ENCODE measurements around the gene SUPT5H. TPM values are rescaled to one million over a fixed set of nuclear protein-coding genes. Genes with fewer than 3 reads are reported as not detected.

SUPT5H gene
- total RNA-seq, 1 donor from 2014 or later = 106 TPM

DNA sequence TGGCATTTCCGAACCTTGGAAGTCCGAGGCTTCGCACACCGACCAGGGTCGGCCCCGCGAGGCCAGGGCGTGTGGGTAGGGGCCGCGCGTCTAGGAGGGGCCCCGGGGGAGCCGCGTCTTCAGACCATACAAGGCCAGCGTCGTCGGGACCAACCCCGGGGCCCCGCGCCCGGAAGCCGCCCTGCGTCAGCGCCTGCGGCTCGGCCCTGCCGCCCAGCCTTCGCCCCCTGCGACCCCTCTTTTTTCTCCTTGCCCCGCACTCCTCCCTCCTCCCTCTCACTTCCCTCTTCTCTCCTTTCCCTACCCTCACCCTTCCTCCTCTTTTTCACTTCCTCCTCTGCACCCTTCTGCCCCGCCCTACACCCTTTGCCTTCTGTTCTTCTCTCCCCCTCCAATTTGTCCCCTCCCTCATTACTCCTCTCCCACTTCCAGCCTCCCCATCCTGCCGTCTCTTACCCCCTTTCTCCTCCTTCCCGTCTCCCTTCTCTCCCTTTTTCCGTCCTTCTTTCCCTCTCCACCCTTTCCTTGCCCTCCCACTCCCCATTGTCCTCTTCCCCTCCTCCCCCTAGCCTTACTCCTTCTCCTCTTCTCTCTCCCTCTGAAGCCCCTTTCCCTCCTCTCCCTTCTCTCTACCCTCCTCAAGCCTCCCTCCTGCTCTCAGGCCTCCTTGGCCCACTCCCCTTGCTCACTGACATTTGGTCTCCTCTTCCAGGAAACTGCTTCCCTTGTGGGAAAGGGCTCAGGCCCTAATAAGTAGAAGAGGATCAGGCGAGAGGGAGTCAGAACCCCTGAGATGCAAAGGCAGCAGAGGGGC is 35.2 kb upstream of the SUPT5H start:
- Mint-ChIP-seq H3K27me3 (ENCODE audit: low read depth) (no peaks in the 10 kb centered on the region), H3K9me3 (ENCODE audit: low read depth) (no peaks in the 10 kb centered on the region), H3K36me3 (ENCODE audit: low read depth) (peaks cover 21% of the 10 kb centered on the region), H3K4me1 (ENCODE audit: low read depth) (peaks cover 55% of the 10 kb centered on the region), H3K27ac (ENCODE audit: unreplicated experiment) (peak overlapping the region; percentile 93), H3K4me3 (ENCODE audit: unreplicated experiment) (peak overlapping the region; percentile 77)
- DNase-seq (ENCODE audit: low spot score) = no peak
- TF ChIP-seq, protein P1, sequence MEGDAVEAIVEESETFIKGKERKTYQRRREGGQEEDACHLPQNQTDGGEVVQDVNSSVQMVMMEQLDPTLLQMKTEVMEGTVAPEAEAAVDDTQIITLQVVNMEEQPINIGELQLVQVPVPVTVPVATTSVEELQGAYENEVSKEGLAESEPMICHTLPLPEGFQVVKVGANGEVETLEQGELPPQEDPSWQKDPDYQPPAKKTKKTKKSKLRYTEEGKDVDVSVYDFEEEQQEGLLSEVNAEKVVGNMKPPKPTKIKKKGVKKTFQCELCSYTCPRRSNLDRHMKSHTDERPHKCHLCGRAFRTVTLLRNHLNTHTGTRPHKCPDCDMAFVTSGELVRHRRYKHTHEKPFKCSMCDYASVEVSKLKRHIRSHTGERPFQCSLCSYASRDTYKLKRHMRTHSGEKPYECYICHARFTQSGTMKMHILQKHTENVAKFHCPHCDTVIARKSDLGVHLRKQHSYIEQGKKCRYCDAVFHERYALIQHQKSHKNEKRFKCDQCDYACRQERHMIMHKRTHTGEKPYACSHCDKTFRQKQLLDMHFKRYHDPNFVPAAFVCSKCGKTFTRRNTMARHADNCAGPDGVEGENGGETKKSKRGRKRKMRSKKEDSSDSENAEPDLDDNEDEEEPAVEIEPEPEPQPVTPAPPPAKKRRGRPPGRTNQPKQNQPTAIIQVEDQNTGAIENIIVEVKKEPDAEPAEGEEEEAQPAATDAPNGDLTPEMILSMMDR (IDR thresholded peaks at IDR 0.05) = no peak

DNA sequence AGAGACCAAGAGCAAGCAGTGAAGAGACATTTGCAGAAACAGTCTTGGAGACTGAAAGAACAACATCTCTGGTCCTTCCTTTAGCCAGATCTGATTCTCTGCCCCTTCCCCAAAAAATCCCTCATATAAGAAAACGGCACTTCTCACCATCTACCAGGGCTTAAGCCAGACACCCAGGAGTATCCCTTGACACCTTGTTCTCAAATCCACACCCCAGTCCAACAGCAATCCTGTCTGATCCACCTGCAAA is 34.6 kb upstream of the SUPT5H start:
- H3K27me3 Mint-ChIP-seq (ENCODE audit: low read depth) = no peaks in the 10 kb centered on the region
- no peaks in the 10 kb centered on the region for H3K9me3 Mint-ChIP-seq (ENCODE audit: low read depth)
- peak overlapping the region; percentile 77 for H3K4me3 Mint-ChIP-seq (ENCODE audit: unreplicated experiment)
- peaks cover 58% of the 10 kb centered on the region for H3K4me1 Mint-ChIP-seq (ENCODE audit: low read depth)
- H3K27ac Mint-ChIP-seq (ENCODE audit: unreplicated experiment) = peak overlapping the region; percentile 93
- TF ChIP-seq, protein P1 (IDR thresholded peaks at IDR 0.05) = no peak
- H3K36me3 Mint-ChIP-seq (ENCODE audit: low read depth) = peaks cover 22% of the 10 kb centered on the region
- DNase-seq (ENCODE audit: low spot score) = no peak

DNA sequence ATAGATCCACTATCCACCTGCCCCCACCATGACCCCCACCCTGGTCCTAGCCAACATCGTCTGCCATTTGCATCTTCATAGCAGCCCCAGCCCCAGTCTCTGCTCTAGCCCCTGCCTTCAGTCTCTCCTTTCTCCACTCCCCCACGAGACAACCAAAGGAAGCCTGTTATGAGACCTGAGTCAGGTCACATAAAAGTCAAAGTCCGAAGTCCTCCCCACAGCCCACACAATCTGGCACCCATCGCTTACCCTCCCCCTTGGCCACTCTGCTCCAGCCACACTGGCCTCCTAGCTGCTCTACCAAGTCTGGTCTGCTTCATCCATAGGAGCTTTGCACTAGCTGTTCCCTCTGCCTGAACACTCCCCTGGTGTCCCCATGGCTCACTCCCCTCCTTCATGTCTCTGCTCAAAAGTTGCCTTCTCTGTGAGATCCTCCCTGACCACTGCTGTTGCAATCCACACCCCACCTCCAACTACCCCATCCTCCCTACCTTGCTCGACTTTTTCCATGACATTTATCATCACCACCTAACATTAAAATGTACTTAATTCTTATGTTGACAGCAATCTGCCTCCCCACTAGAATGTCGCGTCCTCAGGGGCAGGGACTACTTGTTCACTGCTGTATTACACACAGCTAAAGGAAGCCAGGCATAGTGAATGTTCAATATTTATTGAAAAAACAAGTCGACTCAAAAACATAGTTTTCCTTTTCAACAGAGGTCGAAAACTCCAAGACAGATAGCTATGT is 34.1 kb upstream of the SUPT5H start:
- H3K27ac Mint-ChIP-seq (ENCODE audit: unreplicated experiment) = peak overlapping the region; percentile 93
- peaks cover 22% of the 10 kb centered on the region for H3K36me3 Mint-ChIP-seq (ENCODE audit: low read depth)
- peaks cover 58% of the 10 kb centered on the region for H3K4me1 Mint-ChIP-seq (ENCODE audit: low read depth)
- no peak for DNase-seq (ENCODE audit: low spot score)
- H3K27me3 Mint-ChIP-seq (ENCODE audit: low read depth) = no peaks in the 10 kb centered on the region
- no peaks in the 10 kb centered on the region for H3K9me3 Mint-ChIP-seq (ENCODE audit: low read depth)
- TF ChIP-seq, protein P1 (IDR thresholded peaks at IDR 0.05) = no peak
- peak overlapping the region; percentile 77 for H3K4me3 Mint-ChIP-seq (ENCODE audit: unreplicated experiment)

DNA sequence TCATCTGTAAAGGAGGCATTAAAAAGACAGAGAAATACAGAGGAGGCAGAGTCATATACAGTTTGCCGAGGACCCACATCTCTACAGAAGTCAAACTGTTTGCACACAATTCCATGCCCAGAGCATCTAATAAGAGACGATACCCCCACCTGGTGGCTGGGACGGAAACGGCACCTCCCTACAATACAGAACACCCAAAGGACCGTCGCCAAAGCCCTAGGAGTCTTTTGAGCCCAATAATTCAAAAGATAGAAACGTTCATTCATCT is 33.6 kb upstream of the SUPT5H start:
- H3K27ac Mint-ChIP-seq (ENCODE audit: unreplicated experiment) = peak overlapping the region; percentile 93
- no peak for DNase-seq (ENCODE audit: low spot score)
- peak overlapping the region; percentile 97 for H3K4me3 Mint-ChIP-seq (ENCODE audit: unreplicated experiment)
- H3K9me3 Mint-ChIP-seq (ENCODE audit: low read depth) = no peaks in the 10 kb centered on the region
- H3K36me3 Mint-ChIP-seq (ENCODE audit: low read depth) = peaks cover 22% of the 10 kb centered on the region
- TF ChIP-seq, protein P1 (IDR thresholded peaks at IDR 0.05) = peak; percentile 96
- peaks cover 61% of the 10 kb centered on the region for H3K4me1 Mint-ChIP-seq (ENCODE audit: low read depth)
- no peaks in the 10 kb centered on the region for H3K27me3 Mint-ChIP-seq (ENCODE audit: low read depth)

DNA sequence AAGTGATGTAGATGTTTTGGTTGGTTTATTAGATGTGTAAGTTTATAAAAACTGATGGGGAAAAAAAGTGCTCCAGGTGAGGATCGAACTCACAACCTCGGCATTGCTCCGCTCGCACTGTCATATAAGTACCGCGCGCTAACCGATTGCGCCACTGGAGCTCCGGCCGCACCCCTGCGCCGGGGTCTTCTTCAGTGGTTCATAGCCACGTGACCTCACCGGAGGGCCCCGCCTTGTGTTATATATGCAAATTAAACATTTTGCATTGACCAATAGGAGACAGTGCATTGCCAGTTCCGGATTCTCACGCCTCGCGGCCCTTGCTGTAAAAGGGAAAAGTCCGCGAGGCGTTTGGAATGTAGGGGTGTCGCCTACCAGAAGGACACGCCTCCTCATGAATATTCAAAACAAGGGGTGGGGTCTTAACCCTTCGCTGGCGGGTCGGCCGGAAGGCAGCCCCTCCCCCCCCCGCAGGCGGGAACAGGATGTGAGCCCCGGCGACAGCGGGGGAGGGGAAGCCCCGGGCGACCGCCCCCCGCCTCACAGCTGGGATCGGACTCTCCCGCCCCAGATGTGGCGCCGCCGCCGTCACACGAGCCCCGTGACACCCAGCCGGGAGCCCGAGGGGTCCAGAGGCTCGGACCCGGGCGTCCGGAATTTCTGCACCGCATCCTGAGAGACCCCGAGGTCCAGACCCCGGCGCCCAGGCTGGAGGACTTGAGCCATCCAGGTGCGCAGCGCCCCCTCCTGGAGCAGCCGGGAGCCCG is 33.1 kb upstream of the SUPT5H start, which contains the start of gene PLEKHG2:
Gene PLEKHG2, plus strand, starts transcription at position 570 of the 767 bp plus-strand sequence. CDS start 1,418 bp downstream, outside the sequence.
- no peaks in the 10 kb centered on the region for H3K9me3 Mint-ChIP-seq (ENCODE audit: low read depth)
- DNase-seq (ENCODE audit: low spot score) = no peak
- peak within 1 kb of the TSS; percentile 96 for H3K27ac Mint-ChIP-seq (ENCODE audit: unreplicated experiment)
- TF ChIP-seq, protein P1 (IDR thresholded peaks at IDR 0.05) = no peak
- H3K4me3 Mint-ChIP-seq (ENCODE audit: unreplicated experiment) = peak within 1 kb of the TSS; percentile 97
- H3K4me1 Mint-ChIP-seq (ENCODE audit: low read depth) = peaks cover 62% of the 10 kb centered on the region
- no peaks in the 10 kb centered on the region for H3K27me3 Mint-ChIP-seq (ENCODE audit: low read depth)
- peaks cover 23% of the 10 kb centered on the region for H3K36me3 Mint-ChIP-seq (ENCODE audit: low read depth)

Data from chondrocyte (in vitro differentiated cells).